ENCODE results near the gene ASPDH.
"Not testable (repeated sequence)": the region's sequence is repeated elsewhere in the genome, so short reads cannot be mapped to it uniquely, and the experiment has no call there.

The ASPDH gene

DNA sequence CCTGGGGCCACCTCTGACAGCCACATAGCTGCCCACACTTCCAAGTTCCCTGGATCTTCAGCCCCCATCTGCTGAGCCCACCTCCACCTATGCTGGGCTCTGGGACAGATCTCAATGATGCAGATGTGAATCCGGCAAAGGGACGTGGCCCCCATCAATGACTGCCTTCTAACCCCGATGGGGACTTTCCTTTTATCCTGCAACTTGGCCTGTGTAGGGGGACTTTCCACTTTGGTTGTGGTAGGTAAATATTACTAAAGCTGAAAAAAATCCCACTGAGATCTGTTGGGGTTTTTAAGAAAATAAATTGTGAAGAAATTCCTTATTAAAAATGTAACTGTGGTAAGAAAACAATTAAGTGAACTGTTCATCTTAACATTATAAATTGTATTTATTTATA is 20.8 kb upstream of the ASPDH start:
- peak; percentile 58 for ATAC-seq
- H3K27me3 Mint-ChIP-seq: peaks cover 21% of the 10 kb centered on the region
- no peaks in the 10 kb centered on the region for H3K36me3 Mint-ChIP-seq (ENCODE audit: low read depth)
- H3K27ac Mint-ChIP-seq: no peak overlapping the region
- H3K4me1 Mint-ChIP-seq: peaks cover 3% of the 10 kb centered on the region
- no peak for DNase-seq
- no peaks in the 10 kb centered on the region for H3K9me3 Mint-ChIP-seq
- no peak overlapping the region for H3K4me3 Mint-ChIP-seq

DNA sequence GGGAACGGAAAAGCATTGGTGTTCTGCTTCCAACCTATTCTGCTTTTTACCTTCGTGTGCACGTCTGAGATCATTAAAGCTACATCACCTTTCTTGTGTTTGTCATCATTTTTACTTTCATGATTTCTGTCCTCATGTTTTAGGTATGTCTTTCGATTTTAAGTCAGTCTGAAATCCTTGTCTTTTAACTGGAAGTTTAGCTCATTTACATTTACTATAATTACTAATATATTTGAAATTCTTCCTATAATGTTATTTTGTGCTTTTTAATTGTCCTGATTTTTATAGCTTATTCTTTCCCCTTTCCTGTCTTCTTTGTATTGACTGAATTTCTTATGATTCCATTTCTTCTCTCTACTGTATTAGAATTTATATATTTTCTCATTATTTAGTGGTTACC is 19.2 kb upstream of the ASPDH start:
- ATAC-seq (no peak), DNase-seq (no peak)
- H3K9me3 Mint-ChIP-seq: no peaks in the 10 kb centered on the region
- H3K4me3 Mint-ChIP-seq: no peak overlapping the region
- peaks cover 3% of the 10 kb centered on the region for H3K4me1 Mint-ChIP-seq
- no peaks in the 10 kb centered on the region for H3K36me3 Mint-ChIP-seq (ENCODE audit: low read depth)
- no peak overlapping the region for H3K27ac Mint-ChIP-seq
- H3K27me3 Mint-ChIP-seq: peaks cover 23% of the 10 kb centered on the region

DNA sequence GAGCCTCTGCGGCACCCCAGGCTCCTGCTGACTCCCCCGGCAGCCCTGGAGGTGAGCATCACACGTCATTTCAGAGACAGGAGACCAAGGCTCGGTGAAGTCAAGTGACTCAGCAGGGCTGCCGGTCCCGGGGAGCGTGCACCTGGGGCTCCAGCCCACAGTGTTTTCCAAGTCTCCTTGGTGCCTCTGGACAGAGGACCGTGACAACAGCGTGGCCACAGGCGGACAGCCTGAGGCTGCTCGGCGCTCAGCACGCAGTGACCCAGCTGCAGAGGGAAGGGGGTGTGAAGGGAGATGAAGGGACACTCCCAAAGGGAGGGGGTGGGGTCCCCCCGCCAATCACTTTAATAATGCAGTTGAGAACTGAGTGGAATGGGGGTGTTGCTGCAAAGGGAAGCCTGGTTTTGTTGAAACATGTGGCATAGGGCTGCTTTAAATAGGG is 17.5 kb upstream of the ASPDH start:
- Mint-ChIP-seq H3K9me3 (no peaks in the 10 kb centered on the region), H3K36me3 (ENCODE audit: low read depth) (no peaks in the 10 kb centered on the region), H3K4me3 (no peak overlapping the region), H3K4me1 (peaks cover 3% of the 10 kb centered on the region), H3K27me3 (peaks cover 16% of the 10 kb centered on the region), H3K27ac (no peak overlapping the region)
- ATAC-seq: no peak
- no peak for DNase-seq

GRCh38 chr19:50528052-50528451 is 14.3 kb upstream of the ASPDH start:
- not testable (repeated sequence) for H3K27ac Mint-ChIP-seq; H3K4me1 Mint-ChIP-seq; DNase-seq; H3K9me3 Mint-ChIP-seq; H3K4me3 Mint-ChIP-seq; ATAC-seq; H3K36me3 Mint-ChIP-seq (ENCODE audit: low read depth)
- peaks cover 12% of the 10 kb centered on the region for H3K27me3 Mint-ChIP-seq

- no peaks in the 10 kb centered on the region for H3K36me3 Mint-ChIP-seq (ENCODE audit: low read depth)
- no peaks in the 10 kb centered on the region for H3K4me1 Mint-ChIP-seq
- H3K27ac Mint-ChIP-seq: no peak overlapping the region
- ATAC-seq: no peak
- peaks cover 6% of the 10 kb centered on the region for H3K27me3 Mint-ChIP-seq
- H3K9me3 Mint-ChIP-seq: no peaks in the 10 kb centered on the region
- no peak for DNase-seq
- no peak overlapping the region for H3K4me3 Mint-ChIP-seq
These were observed 9.2 kb upstream of the ASPDH start for GRCh38 chr19:50522881-50523280.

DNA sequence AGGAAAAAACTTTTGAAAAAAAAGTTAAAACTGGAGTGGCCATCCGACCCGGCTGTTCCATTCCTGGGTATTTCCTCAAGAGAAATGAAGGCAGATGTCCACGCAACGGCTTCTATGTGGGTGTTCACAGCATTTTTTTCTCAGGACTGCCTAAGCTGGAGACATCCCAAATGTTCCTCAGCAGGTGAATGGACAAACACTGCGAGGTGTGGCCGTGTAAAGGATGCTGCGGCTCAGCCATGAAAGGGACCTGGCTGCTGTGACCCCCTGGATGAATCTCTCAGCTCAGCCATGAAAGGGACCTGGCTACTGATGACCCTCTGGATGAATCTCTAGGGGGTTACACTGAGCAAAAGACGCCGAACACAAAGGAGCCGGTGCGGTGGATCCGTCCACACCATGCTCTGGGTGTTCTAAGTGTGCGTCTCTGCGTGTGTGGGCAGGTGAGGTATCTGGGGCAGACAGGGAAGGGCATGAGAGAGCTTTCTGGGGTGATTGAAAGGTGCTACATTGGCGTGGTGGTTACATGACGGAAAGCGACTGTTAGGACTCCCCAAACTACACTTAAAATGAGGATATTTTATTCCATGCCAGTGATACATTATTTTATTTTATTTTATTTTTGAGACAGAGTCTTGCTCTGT is 7.2 kb upstream of the ASPDH start:
- Mint-ChIP-seq H3K4me3 (no peak overlapping the region), H3K36me3 (ENCODE audit: low read depth) (no peaks in the 10 kb centered on the region), H3K4me1 (no peaks in the 10 kb centered on the region), H3K27me3 (peaks cover 2% of the 10 kb centered on the region), H3K27ac (no peak overlapping the region), H3K9me3 (no peaks in the 10 kb centered on the region)
- ATAC-seq (no peak), DNase-seq (no peak)

GRCh38 chr19:50519006-50519575 is 5.4 kb upstream of the ASPDH start:
- H3K4me1 Mint-ChIP-seq: peaks cover 1% of the 10 kb centered on the region
- no peak overlapping the region for H3K27ac Mint-ChIP-seq
- no peaks in the 10 kb centered on the region for H3K36me3 Mint-ChIP-seq (ENCODE audit: low read depth)
- no peak overlapping the region for H3K4me3 Mint-ChIP-seq
- peaks cover 7% of the 10 kb centered on the region for H3K27me3 Mint-ChIP-seq
- no peaks in the 10 kb centered on the region for H3K9me3 Mint-ChIP-seq
- ATAC-seq: no peak
- no peak for DNase-seq

DNA sequence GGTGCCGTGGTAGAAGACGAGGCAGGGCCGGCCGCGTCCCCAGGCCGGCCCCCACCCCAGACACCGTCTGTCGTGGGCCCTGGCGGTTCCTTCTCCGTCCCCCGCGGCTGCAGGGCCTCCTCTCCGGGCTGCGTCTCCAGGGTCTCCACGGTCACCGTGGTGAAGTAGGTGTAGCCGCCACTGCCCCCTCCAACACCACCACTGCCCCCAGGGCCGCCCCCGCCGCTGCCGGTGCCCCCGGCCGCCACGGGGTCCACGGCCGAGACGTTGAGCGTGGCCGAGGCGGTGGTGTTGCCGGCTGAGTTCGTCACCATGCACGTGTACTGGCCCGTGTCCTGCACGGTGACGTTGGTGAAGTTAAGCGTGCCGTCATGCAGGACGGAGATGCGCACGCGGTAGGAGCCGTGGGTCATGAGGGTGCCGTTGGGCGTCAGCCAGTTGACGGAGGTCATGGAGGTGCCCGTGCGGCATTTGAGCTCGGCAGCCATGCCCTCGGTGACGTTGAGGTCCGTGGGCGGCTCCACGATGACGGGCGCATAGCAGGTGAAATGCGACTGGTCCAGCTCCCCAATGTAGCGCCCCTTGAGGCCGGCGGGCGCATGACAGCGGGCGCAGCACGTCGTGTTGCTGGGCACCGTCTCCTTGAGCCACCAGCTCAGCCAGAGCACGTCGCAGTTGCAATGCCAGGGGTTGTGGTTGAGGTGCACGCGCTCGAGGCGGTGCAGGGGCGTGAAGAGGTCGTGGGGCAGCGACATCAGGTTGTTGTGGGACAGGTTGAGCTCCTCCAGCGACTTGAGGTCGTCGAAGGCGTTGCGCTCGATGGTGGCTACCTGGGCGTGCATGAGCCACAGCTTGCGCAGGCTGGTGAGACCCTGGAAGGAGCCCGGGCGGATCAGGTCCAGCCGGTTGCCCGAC is 4.6 kb upstream of the ASPDH start:
- Mint-ChIP-seq H3K9me3 (no peaks in the 10 kb centered on the region), H3K4me1 (peaks cover 1% of the 10 kb centered on the region), H3K27ac (no peak overlapping the region), H3K27me3 (peaks cover 9% of the 10 kb centered on the region), H3K36me3 (ENCODE audit: low read depth) (no peaks in the 10 kb centered on the region), H3K4me3 (no peak overlapping the region)
- DNase-seq (no peak), ATAC-seq (no peak)

DNA sequence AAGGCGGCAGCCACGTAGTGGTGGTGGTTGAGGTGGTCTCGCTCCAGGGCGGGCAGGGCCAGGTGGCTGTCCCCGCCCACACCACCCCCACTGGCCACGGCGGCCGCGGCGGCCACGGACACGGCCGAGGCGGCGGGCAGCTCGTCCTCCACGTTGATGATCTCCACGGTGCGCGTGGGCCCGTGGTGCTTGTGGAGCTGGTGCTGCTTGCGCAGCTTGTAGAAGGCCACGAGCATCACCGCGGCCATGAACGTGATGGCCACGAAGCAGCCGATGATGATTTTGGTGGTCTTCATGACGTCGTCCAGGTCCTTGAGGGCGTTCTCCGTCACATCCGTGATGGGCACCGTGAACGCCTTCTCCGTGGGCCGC is 4.0 kb upstream of the ASPDH start:
- no peak for DNase-seq
- Mint-ChIP-seq H3K36me3 (ENCODE audit: low read depth) (no peaks in the 10 kb centered on the region), H3K4me1 (peaks cover 1% of the 10 kb centered on the region), H3K27me3 (peaks cover 13% of the 10 kb centered on the region), H3K9me3 (no peaks in the 10 kb centered on the region), H3K4me3 (no peak overlapping the region), H3K27ac (no peak overlapping the region)
- ATAC-seq: no peak

DNA sequence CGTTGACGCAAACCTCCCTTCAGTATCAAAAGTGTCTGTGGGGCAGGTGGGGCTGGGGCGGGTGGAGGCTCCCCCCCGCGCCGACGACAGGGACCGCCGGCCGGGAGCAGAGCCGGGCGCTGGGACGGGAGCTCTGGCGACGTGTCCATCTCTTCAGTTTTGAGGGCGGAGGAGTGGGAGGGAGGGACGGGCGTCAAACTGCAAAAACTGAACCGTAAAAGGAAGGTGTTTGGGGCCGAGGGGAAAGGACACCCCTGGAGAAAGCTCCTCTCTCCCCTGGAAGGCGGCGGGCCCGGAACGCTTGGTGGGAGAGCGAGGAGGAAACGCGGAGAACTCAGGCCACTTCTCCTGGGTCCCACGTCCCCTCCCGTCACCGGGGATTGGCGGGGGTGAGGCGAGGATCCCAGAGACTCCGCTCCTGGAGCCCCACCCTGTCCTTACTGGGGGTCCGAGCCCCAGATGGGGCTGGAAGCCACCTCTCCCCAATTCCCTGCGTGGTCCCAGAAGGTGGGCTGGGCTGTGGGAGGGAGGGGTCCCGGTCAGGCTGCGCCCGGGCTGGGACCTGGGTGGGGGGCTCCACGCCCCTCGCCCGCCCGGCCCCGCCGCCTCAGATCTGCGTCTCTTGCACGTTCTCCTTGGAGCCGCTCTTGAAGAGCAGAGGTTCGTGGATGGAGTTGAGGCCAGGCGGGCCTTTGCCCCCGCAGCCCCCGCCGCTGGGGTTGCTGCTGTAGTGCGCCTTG is 3.4 kb upstream of the ASPDH start:
- no peak for ATAC-seq

DNA sequence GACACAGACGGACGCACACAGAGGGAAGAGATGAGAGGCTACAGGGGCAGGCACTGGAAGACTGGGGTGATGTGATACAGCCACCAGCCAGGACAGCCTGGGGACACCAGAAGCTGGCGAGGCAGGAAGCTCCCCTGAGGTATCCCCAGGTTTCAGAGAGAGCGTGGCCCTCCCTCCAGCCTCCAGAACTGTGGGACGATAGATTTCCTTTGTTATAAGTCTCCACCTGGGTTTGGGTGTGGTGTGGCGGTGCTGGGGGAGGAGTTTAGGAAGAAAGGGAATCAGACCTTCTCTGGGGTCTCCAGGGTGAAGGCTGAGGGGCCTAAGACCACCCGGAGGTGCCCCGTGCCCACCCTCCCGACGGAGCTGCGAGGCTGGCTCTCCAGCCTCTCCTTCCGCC is 2.7 kb upstream of the ASPDH start:
- Mint-ChIP-seq H3K27ac (no peak overlapping the region), H3K4me3 (no peak overlapping the region)
- no peak for ATAC-seq

More for the DNA sequence above, 3.4 kb upstream of the ASPDH start:
- no peak overlapping the region for H3K4me3 Mint-ChIP-seq
- H3K27ac Mint-ChIP-seq: no peak overlapping the region
- peaks cover 13% of the 10 kb centered on the region for H3K27me3 Mint-ChIP-seq
- peaks cover 1% of the 10 kb centered on the region for H3K4me1 Mint-ChIP-seq
- H3K36me3 Mint-ChIP-seq (ENCODE audit: low read depth): no peaks in the 10 kb centered on the region
- no peak for DNase-seq
- no peaks in the 10 kb centered on the region for H3K9me3 Mint-ChIP-seq

DNA sequence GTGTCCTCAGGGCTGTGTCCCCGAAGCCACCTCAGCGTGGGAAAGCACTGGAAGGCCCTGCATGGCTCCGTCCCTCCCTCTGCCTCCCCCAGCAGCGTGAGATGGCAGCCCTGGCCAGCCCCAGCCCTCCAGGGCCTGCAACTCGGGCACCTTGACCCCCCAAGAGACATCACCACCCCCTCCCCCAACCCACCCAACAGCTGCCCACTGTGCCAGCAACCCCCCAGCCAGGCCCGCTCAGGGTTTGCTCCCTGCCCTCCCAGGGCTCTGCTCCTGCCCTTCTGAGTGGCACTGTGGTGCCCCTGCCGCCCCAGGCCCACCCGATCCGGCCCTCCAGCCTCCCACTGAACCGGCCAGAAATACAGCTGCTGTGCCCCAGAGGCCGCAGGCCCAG is 1.5 kb upstream of the ASPDH start:
- no peak overlapping the region for H3K27ac Mint-ChIP-seq
- no peak for ATAC-seq
- H3K27me3 Mint-ChIP-seq: peaks cover 13% of the 10 kb centered on the region

More for the DNA sequence above, 2.7 kb upstream of the ASPDH start:
- no peaks in the 10 kb centered on the region for H3K36me3 Mint-ChIP-seq (ENCODE audit: low read depth)
- H3K27me3 Mint-ChIP-seq: peaks cover 13% of the 10 kb centered on the region
- DNase-seq: no peak
- H3K4me1 Mint-ChIP-seq: peaks cover 5% of the 10 kb centered on the region
- H3K9me3 Mint-ChIP-seq: no peaks in the 10 kb centered on the region

GRCh38 chr19:50514346-50515167 is 844 bp upstream of the ASPDH start:
- Mint-ChIP-seq H3K4me3 (no peak overlapping the region), H3K27me3 (peaks cover 12% of the 10 kb centered on the region), H3K9me3 (no peaks in the 10 kb centered on the region), H3K36me3 (ENCODE audit: low read depth) (peaks cover 2% of the 10 kb centered on the region), H3K4me1 (peaks cover 12% of the 10 kb centered on the region), H3K27ac (no peak overlapping the region)
- DNase-seq: no peak
- no peak for ATAC-seq

More for the DNA sequence above, 1.5 kb upstream of the ASPDH start:
- Mint-ChIP-seq H3K4me1 (peaks cover 12% of the 10 kb centered on the region), H3K36me3 (ENCODE audit: low read depth) (peaks cover 2% of the 10 kb centered on the region), H3K9me3 (no peaks in the 10 kb centered on the region), H3K4me3 (no peak overlapping the region)
- DNase-seq: no peak
